H9 (cell line): Measurements from ENCODE around the gene MTURN. TPM values are rescaled to one million over a fixed set of nuclear protein-coding genes. Genes with fewer than 3 reads are reported as not detected.

Experiments
- DNase-seq: peaks from one replicate; pipeline ENCODE4 v3.0.0-alpha.2; 2017
- H2AFZ ChIP-seq: one replicate; pipeline ENCODE4 v1.6.1; 2013; ENCODE audit warnings: mild to moderate bottlenecking, low read length, control low read depth, moderate library complexity
- H2AK5ac ChIP-seq: 2 replicates; pipeline ENCODE4 v1.6.1; 2013; ENCODE audit warnings: low read length, control low read depth, mixed read lengths; ENCODE audit not compliant: insufficient read length
- H2BK120ac ChIP-seq: one replicate; pipeline ENCODE4 v1.6.1; 2013; ENCODE audit warnings: low read depth, mild to moderate bottlenecking, low read length, control low read depth, inconsistent platforms; ENCODE audit not compliant: poor library complexity, severe bottlenecking
- H2BK12ac ChIP-seq: 2 replicates; pipeline ENCODE4 v1.6.1; 2013; ENCODE audit warnings: low read length, control low read depth, mixed read lengths, low read depth; ENCODE audit not compliant: insufficient read length
- H2BK15ac ChIP-seq: 2 replicates; pipeline ENCODE4 v1.6.1; 2013; ENCODE audit warnings: low read depth, low read length, control low read depth
- H2BK20ac ChIP-seq: one replicate; pipeline ENCODE4 v1.6.1; 2013; ENCODE audit warnings: low read depth, mild to moderate bottlenecking, low read length, control low read depth, inconsistent platforms; ENCODE audit not compliant: poor library complexity, severe bottlenecking
- H2BK5ac ChIP-seq: 2 replicates; pipeline ENCODE4 v1.6.1; 2013; ENCODE audit warnings: low read length, control low read depth, mixed read lengths; ENCODE audit not compliant: insufficient read length
- H3K14ac ChIP-seq: 2 replicates; pipeline ENCODE4 v1.6.1; 2013; ENCODE audit warnings: low read length, control low read depth; ENCODE audit not compliant: insufficient read depth
- H3K18ac ChIP-seq: 2 replicates; pipeline ENCODE4 v1.6.1; 2013; ENCODE audit warnings: low read depth, mild to moderate bottlenecking, mixed read lengths, low read length, control low read depth; ENCODE audit not compliant: insufficient read length
- H3K23ac ChIP-seq: 2 replicates; pipeline ENCODE4 v1.6.1; 2013; ENCODE audit warnings: low read length, control low read depth, mixed read lengths, low read depth; ENCODE audit not compliant: insufficient read length
- H3K23me2 ChIP-seq: 2 replicates; pipeline ENCODE4 v1.6.1; 2013; ENCODE audit warnings: low read depth, mild to moderate bottlenecking, mixed read lengths, low read length, control low read depth; ENCODE audit not compliant: insufficient read length, poor library complexity, severe bottlenecking
- H3K27ac ChIP-seq: 2 replicates; pipeline ENCODE4 v1.5.1; 2013; ENCODE audit warnings: low read length, control low read depth, mixed read lengths, low read depth; ENCODE audit not compliant: insufficient read length
- H3K27me3 ChIP-seq: 2 replicates; pipeline ENCODE4 v1.6.1; 2013; ENCODE audit warnings: low read length, control low read depth, inconsistent platforms; ENCODE audit not compliant: insufficient read depth
- H3K4ac ChIP-seq: 2 replicates; pipeline ENCODE4 v1.6.1; 2013; ENCODE audit warnings: low read depth, mild to moderate bottlenecking, control low read depth, inconsistent platforms, low read length, moderate library complexity
- H3K4me1 ChIP-seq: 2 replicates; pipeline ENCODE4 v1.6.1; 2013; ENCODE audit warnings: low read length, control low read depth, inconsistent platforms; ENCODE audit not compliant: insufficient read depth
- H3K4me2 ChIP-seq: 2 replicates; pipeline ENCODE4 v1.6.1; 2013; ENCODE audit warnings: low read length, control low read depth, mixed read lengths; ENCODE audit not compliant: insufficient read length, insufficient read depth
- H3K56ac ChIP-seq: 2 replicates; pipeline ENCODE4 v1.6.1; 2013; ENCODE audit warnings: low read depth, mild to moderate bottlenecking, mixed read lengths, low read length, control low read depth; ENCODE audit not compliant: insufficient read length
- H3K79me1 ChIP-seq: 2 replicates; pipeline ENCODE4 v1.6.1; 2013; ENCODE audit warnings: low read depth, mild to moderate bottlenecking, moderate library complexity, low read length, control low read depth, inconsistent platforms; ENCODE audit not compliant: insufficient read depth, poor library complexity, severe bottlenecking
- H3K79me2 ChIP-seq: 2 replicates; pipeline ENCODE4 v1.6.1; 2013; ENCODE audit warnings: low read length, control low read depth, inconsistent platforms; ENCODE audit not compliant: insufficient read depth
- H3K9ac ChIP-seq: 2 replicates; pipeline ENCODE4 v1.6.1; 2013; ENCODE audit warnings: low read length, control low read depth, mixed read lengths; ENCODE audit not compliant: insufficient read length; ENCODE audit errors: extremely low read depth
- H3K9me3 ChIP-seq: one replicate; pipeline ENCODE4 v1.6.1; 2013; ENCODE audit warnings: low read depth, low read length, inconsistent platforms; ENCODE audit not compliant: control insufficient read depth
- H3T11ph ChIP-seq: one replicate; pipeline ENCODE4 v1.6.1; 2013; ENCODE audit warnings: mild to moderate bottlenecking, low read length, control low read depth, inconsistent platforms
- H4K20me1 ChIP-seq: one replicate; pipeline ENCODE4 v1.6.1; 2013; ENCODE audit not compliant: control insufficient read depth, insufficient read length, insufficient read depth
- H4K5ac ChIP-seq: 2 replicates; pipeline ENCODE4 v1.6.1; 2013; ENCODE audit warnings: low read depth, mild to moderate bottlenecking, mixed read lengths, low read length, control low read depth; ENCODE audit not compliant: insufficient read length
- H4K8ac ChIP-seq: replicated peaks from 2 replicates; pipeline ENCODE4 v1.6.1; 2013; ENCODE audit warnings: low read length, control low read depth, mixed read lengths, low read depth; ENCODE audit not compliant: insufficient read length
- H4K91ac ChIP-seq: 2 replicates; pipeline ENCODE4 v1.6.1; 2013; ENCODE audit warnings: low read depth, mild to moderate bottlenecking, moderate library complexity, mixed read lengths, low read length, control low read depth; ENCODE audit not compliant: insufficient read length
- H3K27ac Mint-ChIP-seq, 3 experiments: 2 replicates in 2 of 3; 3 replicates in 1 of 3; pipeline ENCODE4 v1.8.0; 2020 to 2021; ENCODE audit warnings: mixed read lengths in 3 of 3, mild to moderate bottlenecking in 1 of 3, moderate library complexity in 1 of 3
- H3K27me3 Mint-ChIP-seq: 2 replicates; pipeline ENCODE4 v1.8.0; 2021; ENCODE audit warnings: low read depth, mild to moderate bottlenecking, moderate library complexity, mixed read lengths
- H3K36me3 Mint-ChIP-seq, 3 experiments: 2 replicates in 2 of 3; 3 replicates in 1 of 3; pipeline ENCODE4 v1.8.0; 2020 to 2021; ENCODE audit warnings: low read depth in 3 of 3, mixed read lengths in 3 of 3; ENCODE audit not compliant: insufficient read depth in 1 of 3
- H3K4me1 Mint-ChIP-seq, 2 experiments: 2 replicates each; pipeline ENCODE4 v1.8.0; 2020; ENCODE audit warnings: mixed read lengths in 2 of 2
- H3K4me3 Mint-ChIP-seq, 2 experiments: 2 replicates in 1 of 2; 3 replicates in 1 of 2; pipeline ENCODE4 v1.8.0; 2020 to 2021; ENCODE audit warnings: mild to moderate bottlenecking in 2 of 2, mixed read lengths in 2 of 2, moderate library complexity in 1 of 2
- H3K9me3 Mint-ChIP-seq, 2 experiments: 2 replicates in 1 of 2; 3 replicates in 1 of 2; pipeline ENCODE4 v1.8.0; 2020; ENCODE audit warnings: mild to moderate bottlenecking in 2 of 2, mixed read lengths in 2 of 2, moderate library complexity in 1 of 2
- CTCF ChIP-seq: fragments of 200-600 bp; sonication (generic); conservative IDR thresholded peaks from 3 replicates; pipeline ENCODE4 v1.8.0; 2021; ENCODE audit warnings: antibody characterized with exemption, mild to moderate bottlenecking
- WGBS: extraction: QIAGEN DNeasy Blood & Tissue Kit; methylation state at CpG from one replicate; pipeline ENCODE4 v1.1.7; 2013; ENCODE audit warnings: missing lambda C conversion rate, low lambda C conversion rate, mixed read lengths; ENCODE audit not compliant: insufficient read length; ENCODE audit errors: extremely low coverage; 5-methylcytosine and 5-hydroxymethylcytosine counted together
- total RNA-seq: library from RNA; stranded (reverse); gene quantifications from 2 replicates; pipeline ENCODE4 v1.2.1, GENCODE V29; 2021

The MTURN gene
- total RNA-seq, 1 experiment from 2014 or later, result 3.4 TPM

- Histone ChIP-seq H2AK5ac (no peak overlapping the region), H2BK15ac (no peak overlapping the region), H2BK20ac (no peak overlapping the region), H3K9ac (no peak overlapping the region), H3K79me2 (no peaks in the 10 kb centered on the region), H4K8ac (no peak overlapping the region), H3K27ac (no peak overlapping the region), H3K56ac (no peak overlapping the region), H3K4me1 (no peaks in the 10 kb centered on the region), H3K4me2 (no peak overlapping the region), H4K5ac (no peak overlapping the region), H4K91ac (no peak overlapping the region), H3K23me2 (no peaks in the 10 kb centered on the region), H2BK5ac (no peak overlapping the region), H3K79me1 (no peaks in the 10 kb centered on the region), H3T11ph (no peak overlapping the region), H3K9me3 (no peaks in the 10 kb centered on the region), H3K27me3 (no peaks in the 10 kb centered on the region), H3K23ac (no peak overlapping the region), H2AFZ (no peak overlapping the region), H3K14ac (no peak overlapping the region), H4K20me1 (no peaks in the 10 kb centered on the region), H3K18ac (no peak overlapping the region), H3K4ac (no peak overlapping the region), H2BK120ac (no peak overlapping the region), H2BK12ac (no peak overlapping the region)
- no peak for TF ChIP-seq CTCF
- WGBS, result no CpG with 5 or more reads among the region's 7 CpGs
- no peak overlapping the region for H3K4me3 Mint-ChIP-seq
- H3K9me3 Mint-ChIP-seq, result no peaks in the 10 kb centered on the region
- H3K27ac Mint-ChIP-seq, result no peak overlapping the region; a peak in 1 of 7 replicates
- peaks cover 0 to 5% of the 10 kb centered on the region in 2 experiments; a peak in 3 of 4 replicates for H3K4me1 Mint-ChIP-seq
- no peak for DNase-seq
- H3K27me3 Mint-ChIP-seq, result no peaks in the 10 kb centered on the region
- peaks cover 0 to 2% (median 0%) of the 10 kb centered on the region in 3 experiments; a peak in 1 of 7 replicates for H3K36me3 Mint-ChIP-seq
Measured at GRCh38 chr7:30149640-30150272, 15.0 kb downstream of the MTURN start.
